HepG2 (cell line): Measurements from ENCODE around the gene F7. TPM values are rescaled to one million over a fixed set of nuclear protein-coding genes. Genes with fewer than 3 reads are reported as not detected.

Experiments used
- ATAC-seq: fragments of 200-7000 bp; cut with Tn5 transposase; 3 replicates; pipeline ENCODE4 v1.9.1; 2020; ENCODE audit warnings: mild to moderate bottlenecking, moderate library complexity
- BruUV-seq: library from RNA; stranded (reverse); fragments of 400-500 nt; replicated peaks from 2 replicates; lab custom pipeline; 2021; lab: Mats Ljungman, UMichigan
- CTCF ChIA-PET: fragments of 300-600 bp; formaldehyde crosslinking; extraction: SDS; loops from one replicate; lab custom pipeline; 2021; ENCODE audit warnings: low total read pairs, inconsistent platforms, low intra/inter-chr PET ratio; lab: Yijun Ruan, JAX
- POLR2A ChIA-PET: fragments of 350-600 bp; sonication (Branson Sonifier 250); formaldehyde crosslinking; loops from one replicate; lab custom pipeline; 2020; ENCODE audit warnings: antibody characterized with exemption, inconsistent platforms; lab: Yijun Ruan, JAX
- DNase-seq: peaks from one replicate; pipeline ENCODE4 v3.0.0-alpha.2; 2015; ENCODE audit warnings: low spot score
- FAIRE-seq: peaks from 3 replicates; lab custom pipeline; 2011; peaks lifted over from hg19 to GRCh38; lab: Jason Lieb, UNC
- H2AFZ ChIP-seq: one replicate; pipeline ENCODE4 v1.6.1; 2011; ENCODE audit warnings: low read length, inconsistent platforms
- H3K27ac ChIP-seq: fragments of 300-600 bp; 3 replicates; pipeline ENCODE4 v1.8.0; 2011; ENCODE audit warnings: mixed run types, mild to moderate bottlenecking, mixed read lengths, low read length, inconsistent platforms; ENCODE audit not compliant: insufficient read depth; ENCODE audit errors: extremely low read length
- H3K27me3 ChIP-seq, 2 experiments: fragments of 200-600 bp in 1 of 2; 2 replicates in 1 of 2; 3 replicates in 1 of 2; pipeline versions ENCODE4 v1.6.0 to v1.8.0; 2011; ENCODE audit warnings: low read length in 2 of 2, mild to moderate bottlenecking in 2 of 2, moderate library complexity in 2 of 2, inconsistent platforms in 1 of 2; ENCODE audit not compliant: insufficient read depth in 2 of 2, control insufficient read depth in 1 of 2
- H3K36me3 ChIP-seq, 2 experiments: fragments of 200-600 bp in 1 of 2; replicated peaks in 1 of 2; 2 replicates in 1 of 2; 3 replicates in 1 of 2; pipeline versions ENCODE4 v1.5.1 to v1.8.0; 2011; ENCODE audit warnings: low read length in 2 of 2, inconsistent platforms in 1 of 2; ENCODE audit not compliant: insufficient read depth in 2 of 2, control insufficient read depth in 1 of 2
- H3K4me1 ChIP-seq: 2 replicates; pipeline ENCODE4 v1.5.1; 2012; ENCODE audit warnings: low read length, inconsistent platforms; ENCODE audit not compliant: insufficient read depth
- H3K4me2 ChIP-seq: 2 replicates; pipeline ENCODE4 v1.6.0; 2011; ENCODE audit warnings: low read depth, low read length, inconsistent platforms
- H3K4me3 ChIP-seq, 3 experiments: fragments of 200-600 bp in 1 of 3; sonication (generic), shearing (Covaris generic) in 1 of 3; replicated peaks in 1 of 3; 2 replicates each; pipeline ENCODE4 v1.5.1; 2011 to 2016; ENCODE audit warnings: low read length in 3 of 3, inconsistent platforms in 2 of 3, low read depth in 2 of 3, mild to moderate bottlenecking in 2 of 3, control low read depth in 1 of 3, mixed read lengths in 1 of 3; ENCODE audit not compliant: insufficient read depth in 1 of 3
- H3K79me2 ChIP-seq: one replicate; pipeline ENCODE4 v1.6.1; 2011; ENCODE audit warnings: low read length, inconsistent platforms; ENCODE audit not compliant: insufficient read depth
- H3K9ac ChIP-seq: 2 replicates; pipeline ENCODE4 v1.6.0; 2011; ENCODE audit warnings: mild to moderate bottlenecking, low read depth, low read length, inconsistent platforms; ENCODE audit not compliant: insufficient read depth
- H3K9me3 ChIP-seq: 2 replicates; pipeline ENCODE4 v1.5.1; 2012; ENCODE audit warnings: mild to moderate bottlenecking, low read length
- H4K20me1 ChIP-seq: 2 replicates; pipeline ENCODE4 v1.6.0; 2011; ENCODE audit warnings: inconsistent platforms, mild to moderate bottlenecking, low read length, moderate library complexity; ENCODE audit not compliant: insufficient read depth
- AGO2 ChIP-seq: fragments of 200-400 bp; formaldehyde crosslinking; optimal IDR thresholded peaks from 2 replicates; pipeline ENCODE3; 2017; ENCODE audit warnings: mild to moderate bottlenecking, low read depth, low read length, moderate library complexity
- FUBP1 ChIP-seq: sonication (generic); formaldehyde crosslinking; IDR thresholded peaks from 2 replicates; pipeline ENCODE4 v1.5.1; 2020; ENCODE audit warnings: missing genetic modification reagents, mild to moderate bottlenecking, borderline replicate concordance
- HHEX ChIP-seq: IDR thresholded peaks from 2 replicates; pipeline ENCODE4 v1.6.1; 2016; ENCODE audit warnings: control low read depth
- MLXIP ChIP-seq: sonication (generic); formaldehyde crosslinking; IDR thresholded peaks from 2 replicates; pipeline ENCODE4 v1.9.0; 2021; ENCODE audit warnings: missing genetic modification reagents, borderline replicate concordance
- RNF2 ChIP-seq: fragments of 450-650 bp; conservative IDR thresholded peaks from 2 replicates; pipeline ENCODE4 v1.6.1; 2016; ENCODE audit warnings: low read depth
- SKI ChIP-seq: fragments of 450-650 bp; IDR thresholded peaks from one replicate; pipeline ENCODE4 v1.6.1; 2018; ENCODE audit warnings: mild to moderate bottlenecking; ENCODE audit not compliant: partially characterized antibody
- ZC3H13 ChIP-seq: sonication (generic); formaldehyde crosslinking; IDR thresholded peaks from 2 replicates; pipeline ENCODE4 v1.8.1; 2023; ENCODE audit warnings: mild to moderate bottlenecking, missing genetic modification reagents, moderate library complexity
- ZNF232 ChIP-seq: sonication (generic); formaldehyde crosslinking; IDR thresholded peaks from 2 replicates; pipeline ENCODE4 v1.4.0; 2020; ENCODE audit warnings: missing genetic modification reagents, borderline replicate concordance
- ZNF512B ChIP-seq: sonication (generic); formaldehyde crosslinking; IDR thresholded peaks from 2 replicates; pipeline ENCODE4 v1.5.1; 2020; ENCODE audit warnings: missing genetic modification reagents, mild to moderate bottlenecking, borderline replicate concordance
- ZNF775 ChIP-seq: sonication (generic); formaldehyde crosslinking; IDR thresholded peaks from 2 replicates; pipeline ENCODE4 v1.4.0; 2020; ENCODE audit warnings: missing genetic modification reagents, mild to moderate bottlenecking, moderate library complexity, borderline replicate concordance
- WGBS: methylation state at CpG from one replicate; pipeline ENCODE4 v1.1.6; 2017; ENCODE audit warnings: low lambda C conversion rate; 5-methylcytosine and 5-hydroxymethylcytosine counted together
- in situ Hi-C: cut with HindIII; loops from 2 replicates; pipeline ENCODE4 v1.10.0; 2017; ENCODE audit warnings: low pct_unique_long_range_greater_than_20kb; ENCODE audit not compliant: extremely low pct_ligation_motif_present
- intact Hi-C: fragments of 100-400 bp; cut with micrococcal nuclease; formaldehyde crosslinking; loops from one replicate; pipeline ENCODE4 v1.10.0; 2022; ENCODE audit not compliant: unreplicated experiment
- polyA plus RNA-seq, 8 experiments: library from polyadenylated mRNA; depleted of rRNA in 3 of 8; stranded (reverse) in 7 of 8; unstranded in 1 of 8; fragments of >200 nt; fragmentation: Illumina TruSeq in 4 of 8; extraction: Trizol in 4 of 8; gene quantifications; 2 replicates each; pipeline versions ENCODE4 v1.2.1 to v1.2.3, GENCODE V29; 2011 to 2016; ENCODE audit warnings: low read depth in 4 of 8, missing spikeins in 1 of 8, mixed read lengths in 1 of 8; ENCODE audit not compliant: insufficient read depth in 1 of 8
- total RNA-seq, 5 experiments: library from RNA; depleted of rRNA; stranded (reverse); fragments of >200 nt; fragmentation: Illumina TruSeq; extraction: Trizol; gene quantifications; 2 replicates each; pipeline ENCODE4 v1.2.3, GENCODE V29; 2016; ENCODE audit warnings: low read depth in 1 of 5

Gene F7
- total and polyA plus RNA-seq, 2 of the 13 experiments (the other 11 are each of a cell fraction or from before 2014, with no cell fraction given): 12.6 to 26.5 TPM

GRCh38 chr13:113098162-113098732, 7.3 kb upstream of the F7 start:
- no peaks in the 10 kb centered on the region for H3K79me2 ChIP-seq
- no peaks in the 10 kb centered on the region for H3K36me3 ChIP-seq
- H3K9me3 ChIP-seq: no peaks in the 10 kb centered on the region
- in situ Hi-C loops: no loop called here
- POLR2A ChIA-PET: no interaction called here
- no peak overlapping the region for H2AFZ ChIP-seq
- CTCF ChIA-PET: no interaction called here
- peaks cover 13% of the 10 kb centered on the region for H3K4me1 ChIP-seq
- ATAC-seq (no peak), DNase-seq (no peak), FAIRE-seq (no peak)
- H3K27me3 ChIP-seq: no peaks in the 10 kb centered on the region
- no peak overlapping the region for H3K4me3 ChIP-seq
- WGBS: 94% methylated on average over 30 of the region's 30 CpGs
- TF ChIP-seq HHEX (CRISPR knock-in tag): no peak
- TF ChIP-seq AGO2: peak; percentile 39
- H3K27ac ChIP-seq: no peak overlapping the region
- intact Hi-C loops: no loop called here
- H3K9ac ChIP-seq: no peak overlapping the region
- no peaks in the 10 kb centered on the region for H4K20me1 ChIP-seq
- H3K4me2 ChIP-seq: no peak overlapping the region
- no TSS peak for BruUV-seq

- peaks cover 19% of the 10 kb centered on the region for H3K4me1 ChIP-seq
- no peak overlapping the region for H3K27ac ChIP-seq
- no peaks in the 10 kb centered on the region for H3K36me3 ChIP-seq
- FAIRE-seq (no peak), DNase-seq (no peak), ATAC-seq (no peak)
- no peaks in the 10 kb centered on the region for H3K9me3 ChIP-seq
- CTCF ChIA-PET: no interaction called here
- no peaks in the 10 kb centered on the region for H3K79me2 ChIP-seq
- in situ Hi-C loops (no loop called here), intact Hi-C loops (no loop called here)
- no peak overlapping the region for H2AFZ ChIP-seq
- 85% methylated on average over 11 of the region's 11 CpGs for WGBS
- H3K27me3 ChIP-seq: no peaks in the 10 kb centered on the region
- POLR2A ChIA-PET: interaction anchor here (1.5 kb wide), 1 partner anchor 24 kb away, joined by 4 read pairs; the partner anchor contains the start of gene F10
- no TSS peak for BruUV-seq
- no peak overlapping the region for H3K9ac ChIP-seq
- no peak overlapping the region for H3K4me3 ChIP-seq
- no peaks in the 10 kb centered on the region for H4K20me1 ChIP-seq
- H3K4me2 ChIP-seq: no peak overlapping the region
- no peak for TF ChIP-seq MLXIP (CRISPR knock-in tag)
- TF ChIP-seq ZC3H13 (CRISPR knock-in tag): no peak
- no peak for TF ChIP-seq ZNF775 (CRISPR knock-in tag)
- TF ChIP-seq SKI: no peak
- TF ChIP-seq FUBP1 (CRISPR knock-in tag): no peak
- TF ChIP-seq ZNF512B (CRISPR knock-in tag): no peak
- no peak for TF ChIP-seq RNF2
- no peak for TF ChIP-seq ZNF232 (CRISPR knock-in tag)
Measured at GRCh38 chr13:113099142-113099541, 6.4 kb upstream of the F7 start.
